Stimulated activated CD8-positive, alpha-beta memory T cell treated with anti-CD3 and anti-CD28 coated beads, Interleukin-4, amount 100 ng/mL, for 1 hour (primary cell): ENCODE measurements around the gene RAB3C.

Experiments
- DNase-seq, 2 donors: peaks; one replicate each; pipeline ENCODE4 v3.0.0-alpha.2; 2020; ENCODE audit warnings: low read depth in 2 of 2, low spot score in 1 of 2

Gene RAB3C

DNA sequence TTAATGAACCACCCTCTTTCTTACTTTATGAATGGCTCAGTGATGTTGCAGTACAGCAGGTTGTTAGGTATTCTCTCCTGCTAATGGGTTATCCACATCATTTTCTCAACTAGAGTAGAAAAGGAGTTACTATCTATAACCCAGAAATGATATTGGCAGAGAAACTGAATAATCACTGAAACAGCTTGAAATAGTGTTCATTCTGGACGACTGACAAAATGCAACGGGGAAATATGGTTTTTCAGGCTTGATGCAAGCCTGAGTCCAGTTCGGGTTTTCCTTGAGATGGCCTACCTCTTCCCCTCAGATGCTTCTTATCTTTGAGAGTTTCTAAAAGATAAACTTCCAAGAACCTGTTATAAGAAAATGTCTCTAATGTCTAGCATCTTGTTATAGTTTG, 187.3 kb downstream of the RAB3C start:
- no peak for DNase-seq

GRCh38 chr5:58771796-58772195, 188.9 kb downstream of the RAB3C start:
- DNase-seq, result no peak

- no peak for DNase-seq
These were observed 191.0 kb downstream of the RAB3C start for GRCh38 chr5:58773744-58774441.

DNA sequence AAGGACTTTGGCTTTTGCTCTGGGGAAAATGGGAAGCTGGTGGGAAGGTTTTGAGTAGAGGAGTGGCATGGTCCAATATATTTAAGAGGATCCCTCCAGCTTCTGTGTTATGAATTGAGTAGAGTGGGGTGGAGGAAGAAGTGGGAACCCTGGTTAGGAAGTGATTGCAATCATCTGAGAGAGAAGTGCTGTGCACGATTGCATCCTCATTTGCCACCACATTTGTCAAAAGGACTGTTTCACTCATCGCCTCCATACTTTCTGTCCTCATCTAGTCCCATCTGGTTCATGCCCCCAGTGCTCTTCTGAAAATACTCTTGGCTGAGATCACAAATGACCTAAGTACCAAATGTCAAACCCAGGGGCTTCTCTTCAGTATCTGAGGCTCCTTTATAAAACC, 192.1 kb downstream of the RAB3C start:
- no peak for DNase-seq

- no peak for DNase-seq
These were observed 192.9 kb downstream of the RAB3C start for GRCh38 chr5:58775701-58776262.

DNA sequence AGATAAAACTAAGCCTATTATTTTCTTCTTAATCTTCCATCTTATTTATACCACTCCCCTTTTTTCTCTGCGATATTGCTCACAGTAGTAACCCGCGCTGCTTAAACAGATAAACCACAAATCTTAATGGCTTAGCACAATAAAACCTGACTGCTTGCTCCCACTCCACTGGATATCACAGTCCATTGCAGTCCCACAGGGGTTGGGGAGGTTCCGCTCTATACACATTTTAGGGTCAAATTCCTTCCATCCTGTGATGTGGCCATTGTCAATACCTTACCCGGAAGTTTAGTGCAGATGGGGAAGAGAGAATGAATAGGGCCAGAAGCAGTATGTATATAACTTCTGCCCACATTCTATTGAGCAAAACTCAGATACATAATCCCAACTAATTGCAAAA, 193.7 kb downstream of the RAB3C start:
- DNase-seq, result no peak

- DNase-seq, result no peak
These were observed 196.0 kb downstream of the RAB3C start for GRCh38 chr5:58778888-58779287.

- DNase-seq, result no peak
These were observed 203.2 kb downstream of the RAB3C start for GRCh38 chr5:58786035-58786434.

- no peak for DNase-seq
These were observed 203.9 kb downstream of the RAB3C start for GRCh38 chr5:58786711-58787303.

DNA sequence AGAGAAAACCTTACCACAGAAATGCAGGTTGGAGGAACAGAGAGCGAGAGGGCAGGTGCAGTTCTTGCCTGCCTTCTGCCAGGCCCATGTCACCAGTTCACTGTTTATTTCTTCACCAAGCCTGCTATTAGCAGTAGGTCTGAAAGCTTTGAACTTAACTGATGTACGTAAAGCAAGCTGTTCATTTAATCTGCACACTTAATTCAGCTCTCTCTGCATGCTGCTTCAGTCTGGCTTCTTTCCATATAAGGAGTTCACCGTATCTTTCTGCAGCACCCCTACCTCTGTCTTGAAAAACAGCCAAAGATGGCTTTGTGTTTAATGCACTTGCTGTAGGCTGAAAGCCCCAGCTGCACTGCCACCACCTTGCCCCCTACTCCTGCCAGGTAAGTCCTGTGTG, 205.1 kb downstream of the RAB3C start:
- DNase-seq, result no peak

- DNase-seq, result no peak
These were observed 211.2 kb downstream of the RAB3C start for GRCh38 chr5:58793888-58794657.

- DNase-seq, result no peak
These were observed 212.0 kb downstream of the RAB3C start for GRCh38 chr5:58794875-58795274.

DNA sequence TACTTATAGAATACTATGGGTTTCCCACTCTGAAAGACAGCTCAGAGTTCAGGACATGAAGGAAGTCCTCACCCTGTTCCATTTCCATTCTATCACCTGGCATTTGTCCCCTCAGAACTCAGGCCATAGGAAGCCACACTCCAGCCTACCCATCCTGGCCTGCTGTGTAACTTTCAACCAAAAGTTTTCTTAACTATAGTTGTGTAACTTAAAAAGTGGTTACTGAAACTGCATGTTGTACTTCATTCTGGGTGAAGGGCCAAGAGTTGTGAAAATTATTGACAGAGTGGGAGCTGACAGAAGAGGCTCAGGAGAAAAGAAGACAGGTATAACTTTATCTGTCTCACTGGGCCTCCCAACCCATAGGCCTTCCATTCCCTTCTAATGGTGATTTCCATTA, 212.5 kb downstream of the RAB3C start:
- DNase-seq, result no peak

DNA sequence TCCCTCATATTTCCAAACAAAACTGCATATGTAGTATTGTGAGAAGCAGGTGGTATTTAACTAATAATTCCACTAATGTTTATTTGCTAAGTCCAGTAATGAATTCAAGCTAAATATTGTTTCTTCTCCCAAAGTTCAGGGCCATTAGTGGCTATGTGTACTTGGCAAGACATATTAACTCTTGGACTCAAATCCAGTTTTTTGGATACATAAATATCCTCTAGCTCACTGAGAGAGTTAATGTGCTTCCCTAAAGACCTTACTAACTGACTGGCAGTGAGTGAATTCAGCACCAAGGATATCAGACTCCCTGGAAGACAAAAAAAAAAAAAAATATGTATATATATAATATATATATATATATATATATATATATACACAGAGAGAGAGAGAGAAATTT, 214.1 kb downstream of the RAB3C start:
- DNase-seq, result no peak

- DNase-seq, result no peak
These were observed 217.5 kb downstream of the RAB3C start for GRCh38 chr5:58800356-58800755.

DNA sequence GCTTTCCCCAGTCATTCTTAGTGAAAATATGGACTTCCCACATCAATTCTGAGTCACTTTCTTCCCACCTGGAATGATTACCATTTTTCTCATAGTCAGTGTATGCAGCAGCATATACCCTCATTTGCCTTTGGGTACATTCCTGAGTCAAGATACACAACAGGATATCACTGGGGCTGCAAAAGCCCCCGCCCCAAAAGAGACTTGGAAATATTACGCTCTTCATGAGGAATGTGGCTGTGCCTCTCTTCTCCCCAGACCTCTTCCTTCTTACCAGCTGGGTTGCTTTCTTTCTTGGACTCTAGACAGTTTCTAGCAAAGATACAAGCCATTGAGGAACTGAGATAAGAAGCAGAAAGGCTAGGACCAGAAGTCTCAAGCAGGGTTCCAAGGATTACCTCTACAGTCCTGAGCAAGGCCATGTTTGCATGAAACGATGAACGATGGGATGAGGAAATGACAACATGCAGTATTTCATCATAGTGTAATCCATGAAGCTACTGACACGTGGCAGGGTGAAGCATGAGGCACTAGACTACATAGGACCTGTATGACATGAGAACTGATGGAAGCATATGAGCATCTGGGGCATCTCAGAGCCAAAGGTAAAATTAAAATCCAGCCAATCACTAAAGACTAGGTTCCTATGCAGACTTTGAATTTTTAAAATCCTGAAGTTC, 218.1 kb downstream of the RAB3C start:
- DNase-seq, result no peak

DNA sequence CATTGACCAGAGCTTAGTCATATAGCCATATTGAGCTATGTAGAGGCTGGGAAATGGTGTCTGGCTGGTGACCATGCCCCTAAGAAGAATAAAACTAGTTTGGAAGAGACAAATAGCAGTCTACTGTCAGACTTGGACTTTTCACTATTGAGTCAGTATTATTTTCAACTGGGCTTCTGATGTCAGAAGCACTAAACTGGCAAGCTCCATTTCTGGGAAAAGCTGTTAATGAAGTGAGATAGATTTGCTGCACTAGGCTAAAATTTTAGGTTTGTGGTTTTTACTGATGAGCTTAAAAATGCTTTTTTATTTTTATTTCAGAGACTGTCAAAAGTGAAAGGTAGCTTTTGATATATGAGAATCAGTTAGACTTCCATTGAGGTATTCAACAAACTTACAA, 220.2 kb downstream of the RAB3C start:
- DNase-seq, result no peak

GRCh38 chr5:58804291-58804690, 221.4 kb downstream of the RAB3C start:
- no peak for DNase-seq

DNA sequence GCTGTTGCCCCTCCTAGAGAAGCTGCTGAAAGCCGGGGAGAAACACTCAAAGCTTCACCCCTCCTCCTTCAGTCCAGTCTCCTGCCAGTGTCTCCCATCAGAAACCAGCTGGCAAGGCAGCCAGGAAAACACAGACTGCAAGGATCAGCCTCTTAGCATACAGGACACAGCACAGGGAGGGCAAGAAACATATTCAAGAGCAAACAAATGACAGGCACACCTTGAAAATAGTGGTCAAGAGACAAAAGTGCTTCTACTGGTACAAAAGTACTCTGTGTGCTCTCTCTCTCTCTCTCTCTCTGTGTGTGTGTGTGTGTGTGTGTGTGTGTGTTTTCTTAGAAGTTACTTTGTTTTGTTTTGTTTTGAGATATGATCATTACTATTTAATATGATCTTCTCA, 227.2 kb downstream of the RAB3C start:
- DNase-seq, result no peak

- DNase-seq, result no peak
These were observed 231.0 kb downstream of the RAB3C start for GRCh38 chr5:58813855-58814254.

DNA sequence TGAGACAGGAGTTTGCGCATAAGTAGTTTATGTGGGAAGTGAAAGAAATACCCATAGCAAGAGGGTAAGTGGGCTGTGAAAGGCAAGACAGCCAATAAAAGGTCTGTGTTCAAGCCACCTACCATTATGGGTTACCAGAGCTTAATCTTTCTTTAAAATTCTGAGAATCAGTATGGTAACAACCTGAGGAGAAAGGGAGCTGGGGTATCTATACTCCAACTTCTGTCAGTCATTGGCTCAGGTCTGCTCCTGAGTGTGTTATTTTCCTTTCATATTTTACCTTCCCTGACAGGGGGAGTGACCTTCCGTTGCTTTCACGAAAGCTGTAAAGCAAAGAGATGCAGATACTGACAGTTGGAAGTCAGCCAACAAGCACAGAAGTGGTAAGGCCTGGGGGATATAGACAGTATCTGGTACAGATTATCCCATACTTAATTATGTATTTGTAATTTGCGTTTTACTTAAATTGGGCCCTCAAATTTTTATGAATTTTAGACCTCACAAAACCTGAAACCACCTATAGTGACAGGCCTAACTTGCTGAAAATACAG, 233.4 kb downstream of the RAB3C start:
- no peak for DNase-seq
